Neural crest cell (in vitro differentiated cells): ENCODE measurements around the gene KIAA0319L. TPM values are rescaled to one million over a fixed set of nuclear protein-coding genes. Genes with fewer than 3 reads are reported as not detected.

ENCODE experiments used
- DNase-seq: peaks from one replicate; pipeline ENCODE4 v3.0.0; 2021; ENCODE audit warnings: low read depth, mixed read lengths, low spot score
- H3K27ac Mint-ChIP-seq: one replicate; pipeline ENCODE4 v1.8.0; 2021; ENCODE audit warnings: mild to moderate bottlenecking, mixed read lengths; ENCODE audit not compliant: unreplicated experiment
- H3K27me3 Mint-ChIP-seq: 2 replicates; pipeline ENCODE4 v1.8.0; 2021; ENCODE audit warnings: low read depth, mild to moderate bottlenecking, mixed read lengths
- H3K36me3 Mint-ChIP-seq: 2 replicates; pipeline ENCODE4 v1.8.0; 2021; ENCODE audit warnings: low read depth, mild to moderate bottlenecking, mixed read lengths
- H3K4me1 Mint-ChIP-seq: 2 replicates; pipeline ENCODE4 v1.8.0; 2021; ENCODE audit warnings: mixed read lengths
- H3K4me3 Mint-ChIP-seq: one replicate; pipeline ENCODE4 v1.8.0; 2021; ENCODE audit warnings: mild to moderate bottlenecking, mixed read lengths
- H3K9me3 Mint-ChIP-seq: 2 replicates; pipeline ENCODE4 v1.8.0; 2021; ENCODE audit warnings: mixed read lengths
- CTCF ChIP-seq: fragments of 200-600 bp; sonication (generic); conservative IDR thresholded peaks from 2 replicates; pipeline ENCODE4 v1.5.0; 2021; ENCODE audit warnings: antibody characterized with exemption, mild to moderate bottlenecking
- total RNA-seq: library from RNA; stranded (reverse); gene quantifications from 2 replicates; pipeline ENCODE4 v1.2.1, GENCODE V29; 2021

The KIAA0319L gene
- total RNA-seq, 1 donor from 2014 or later: 54.2 TPM

- no peak for TF ChIP-seq CTCF
- Mint-ChIP-seq H3K9me3 (no peaks in the 10 kb centered on the region), H3K36me3 (peaks cover 6% of the 10 kb centered on the region), H3K27ac (no peak overlapping the region), H3K4me3 (no peak overlapping the region), H3K27me3 (no peaks in the 10 kb centered on the region), H3K4me1 (peaks cover 47% of the 10 kb centered on the region)
- DNase-seq: no peak
Measured at GRCh38 chr1:35536556-35537162, 20.5 kb downstream of the KIAA0319L start.

- peaks cover 17% of the 10 kb centered on the region for H3K36me3 Mint-ChIP-seq
- DNase-seq: no peak
- peaks cover 5% of the 10 kb centered on the region for H3K9me3 Mint-ChIP-seq
- no peak overlapping the region for H3K4me3 Mint-ChIP-seq
- H3K27ac Mint-ChIP-seq: no peak overlapping the region
- peaks cover 44% of the 10 kb centered on the region for H3K4me1 Mint-ChIP-seq
- no peak for TF ChIP-seq CTCF
- H3K27me3 Mint-ChIP-seq: no peaks in the 10 kb centered on the region
Measured at GRCh38 chr1:35535243-35535642, 22.0 kb downstream of the KIAA0319L start.

GRCh38 chr1:35533586-35533985 is 23.6 kb downstream of the KIAA0319L start:
- H3K27ac Mint-ChIP-seq: no peak overlapping the region
- H3K4me3 Mint-ChIP-seq: no peak overlapping the region
- peaks cover 18% of the 10 kb centered on the region for H3K9me3 Mint-ChIP-seq
- TF ChIP-seq CTCF: no peak
- no peak for DNase-seq
- H3K27me3 Mint-ChIP-seq: no peaks in the 10 kb centered on the region
- H3K36me3 Mint-ChIP-seq: peaks cover 33% of the 10 kb centered on the region
- H3K4me1 Mint-ChIP-seq: peaks cover 27% of the 10 kb centered on the region

- H3K4me3 Mint-ChIP-seq: no peak overlapping the region
- peaks cover 39% of the 10 kb centered on the region for H3K36me3 Mint-ChIP-seq
- TF ChIP-seq CTCF: no peak
- DNase-seq: no peak
- H3K9me3 Mint-ChIP-seq: peaks cover 22% of the 10 kb centered on the region
- no peak overlapping the region for H3K27ac Mint-ChIP-seq
- H3K4me1 Mint-ChIP-seq: peaks cover 23% of the 10 kb centered on the region
- no peaks in the 10 kb centered on the region for H3K27me3 Mint-ChIP-seq
Measured at GRCh38 chr1:35532497-35533223, 24.5 kb downstream of the KIAA0319L start.

- peaks cover 49% of the 10 kb centered on the region for H3K36me3 Mint-ChIP-seq
- peaks cover 25% of the 10 kb centered on the region for H3K9me3 Mint-ChIP-seq
- no peak for TF ChIP-seq CTCF
- no peak overlapping the region for H3K4me3 Mint-ChIP-seq
- H3K27ac Mint-ChIP-seq: no peak overlapping the region
- H3K4me1 Mint-ChIP-seq: peaks cover 13% of the 10 kb centered on the region
- DNase-seq: no peak
- no peaks in the 10 kb centered on the region for H3K27me3 Mint-ChIP-seq
Measured at GRCh38 chr1:35531368-35531767, 25.8 kb downstream of the KIAA0319L start.
